Measurements from ENCODE around the gene CRACR2B. TPM values are rescaled to one million over a fixed set of nuclear protein-coding genes. Genes with fewer than 3 reads are reported as not detected.

CRACR2B gene
- total and polyA plus RNA-seq, 10 of the 15 experiments (the other 5 are each of a cell fraction or from before 2014, with no cell fraction given) = 0.10 to 33.7 (median 12.7) TPM

DNA sequence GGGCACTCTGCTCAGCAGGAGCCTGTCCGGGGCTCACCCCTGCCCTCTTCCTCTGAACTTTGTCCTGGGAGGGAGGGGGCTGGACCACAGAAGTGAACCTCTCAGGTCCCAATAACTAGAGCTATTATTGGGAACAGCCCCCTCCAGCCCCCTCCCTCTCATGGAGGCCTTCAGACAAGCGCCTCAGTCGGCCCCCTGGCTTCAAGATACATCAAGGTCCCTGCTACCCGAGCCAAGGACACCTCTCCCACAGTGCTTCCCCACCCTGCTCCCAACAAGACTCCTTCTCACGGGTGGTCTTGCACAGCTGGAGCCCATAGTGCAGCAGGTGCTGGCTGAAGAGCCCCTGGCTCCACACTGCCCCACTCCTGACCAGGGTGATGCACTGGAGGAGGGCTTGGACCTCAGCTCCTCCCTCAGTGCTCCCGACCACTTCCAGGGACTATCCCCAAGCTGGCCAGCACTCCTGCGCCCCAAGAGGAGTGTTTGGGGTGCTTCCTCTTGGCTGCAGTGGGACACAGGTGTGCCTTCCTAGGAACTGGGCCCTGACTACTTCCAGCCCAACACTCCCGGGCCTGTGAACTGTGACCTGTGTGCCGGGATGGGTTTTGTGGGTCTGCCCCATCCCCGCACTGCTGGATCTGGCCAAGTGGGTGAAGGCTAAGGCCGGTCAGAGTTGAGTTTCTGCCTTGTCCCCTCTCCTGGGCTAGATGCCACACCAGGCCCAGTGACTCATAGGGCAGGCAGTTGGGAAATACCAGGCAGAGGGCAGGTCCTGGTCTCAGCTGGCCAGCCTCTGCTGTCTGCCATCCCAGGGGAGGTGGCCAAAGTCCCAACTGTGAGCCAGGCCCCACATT is 6.8 kb upstream of the CRACR2B start (continued):
- TF ChIP-seq RFX5 (IDR thresholded peaks at IDR 0.05; ENCODE audit: low read depth, low read length) (no peak), FOXK2 (IDR thresholded peaks at IDR 0.05) (no peak)

DNA sequence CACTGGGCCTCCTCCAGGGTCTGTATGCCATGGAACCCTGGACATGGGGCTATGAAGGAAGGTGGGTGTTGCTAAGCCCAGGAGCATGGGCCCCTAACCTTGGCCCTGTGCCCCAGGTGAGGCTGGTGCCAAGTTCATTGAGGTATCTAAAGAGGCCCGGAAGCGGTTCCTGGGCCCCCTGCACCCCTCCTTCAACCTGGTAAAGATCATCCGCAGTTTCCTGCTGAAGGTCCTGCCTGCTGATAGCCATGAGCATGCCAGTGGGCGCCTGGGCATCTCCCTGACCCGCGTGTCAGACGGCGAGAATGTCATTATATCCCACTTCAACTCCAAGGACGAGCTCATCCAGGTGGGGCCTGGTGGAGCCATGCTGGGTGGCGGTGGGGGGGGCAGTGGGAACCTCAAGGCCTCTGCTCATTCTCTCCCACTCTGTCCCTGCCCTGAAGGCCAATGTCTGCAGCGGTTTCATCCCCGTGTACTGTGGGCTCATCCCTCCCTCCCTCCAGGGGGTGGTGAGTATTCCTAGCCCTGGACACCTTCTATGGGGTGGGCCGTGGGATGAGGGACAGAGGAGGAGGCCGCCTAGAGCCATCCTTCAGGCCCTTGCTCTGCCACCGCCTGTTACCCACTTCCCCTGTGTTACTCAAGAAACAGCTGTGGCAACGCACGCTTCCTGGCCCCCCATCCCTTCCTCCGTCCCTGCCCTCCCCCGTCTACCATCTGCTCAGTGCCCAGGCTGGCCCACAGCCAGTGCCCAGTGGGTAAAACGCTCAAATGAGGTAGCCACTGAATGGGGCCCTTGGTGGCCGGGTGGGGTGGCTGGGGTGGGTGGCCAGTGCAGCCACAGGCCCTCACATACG is 6.0 kb upstream of the CRACR2B start:
- Histone ChIP-seq H3K79me2 (ENCODE audit: control insufficient read depth, insufficient read depth, low read length) (peaks cover 5% of the 10 kb centered on the region), H3K36me3 (ENCODE audit: control insufficient read depth in 2 of 2, insufficient read depth in 2 of 2, low read length in 1 of 2) (no peaks in the 10 kb centered on the region; a peak in 2 of 4 replicates), H3K9ac (ENCODE audit: control insufficient read depth, insufficient read depth, low read length) (no peak overlapping the region), H3K27ac (ENCODE audit: control insufficient read depth, insufficient read depth) (no peak overlapping the region), H3K27me3 (replicated peaks in 1 of 2; ENCODE audit: control insufficient read depth in 2 of 2, insufficient read depth in 2 of 2, low read length in 1 of 2) (no peaks in the 10 kb centered on the region), H3K4me3 (no peak overlapping the region), H3K4me2 (ENCODE audit: control insufficient read depth, insufficient read depth) (no peak overlapping the region), H2AFZ (ENCODE audit: control insufficient read depth, low read depth, low read length) (no peak overlapping the region), H3K9me3 (replicated peaks; ENCODE audit: control insufficient read depth, insufficient read depth, low read length) (no peaks in the 10 kb centered on the region), H4K20me1 (ENCODE audit: control insufficient read depth, insufficient read depth) (no peaks in the 10 kb centered on the region; the same call in 1 of the 2 replicates), H3K4me1 (ENCODE audit: control insufficient read depth, insufficient read depth, low read length) (no peaks in the 10 kb centered on the region; the same call in 1 of the 2 replicates)
- ChIA-PET POLR2A (interaction anchor here (1.0 to 3.3 kb wide), 2 partner anchors 10 to 22 kb away, joined by 5 to 12 read pairs; partner anchors contain the start of gene TSPAN4), CTCF (no interaction called here), SMC1A (ENCODE audit: uncharacterized antibody, unreplicated experiment) (no interaction called here), RAD21 (ENCODE audit: unreplicated experiment) (interaction anchor here (1.1 kb wide), 1 partner anchor 19 kb away, joined by 3 read pairs; no protein-coding TSS in a partner anchor)
- no peak for DNase-seq (ENCODE audit: low read depth, low spot score)
- no TSS peak for BruUV-seq (replicated peaks)
- WGBS (ENCODE audit: insufficient coverage, insufficient replicate concordance, low lambda C conversion rate, missing lambda C conversion rate) = 84% methylated on average over 18 of the region's 22 CpGs
- TF ChIP-seq BMI1 (IDR thresholded peaks at IDR 0.05; ENCODE audit: borderline replicate concordance) (no peak), HDAC2 (IDR thresholded peaks at IDR 0.05) (no peak), RAD51 (IDR thresholded peaks at IDR 0.05) (no peak)
- intact Hi-C loops (cut with micrococcal nuclease; ENCODE audit: unreplicated experiment) (no loop called here), in situ Hi-C loops (cut with MboI) (loop anchor here (25.0 kb wide), 1 partner anchor 1566 kb away; the partner anchor contains the start of gene CD81)
- no peak for ATAC-seq
- FAIRE-seq = no peak
